ENCODE results near the gene NAV2.

NAV2 gene

DNA sequence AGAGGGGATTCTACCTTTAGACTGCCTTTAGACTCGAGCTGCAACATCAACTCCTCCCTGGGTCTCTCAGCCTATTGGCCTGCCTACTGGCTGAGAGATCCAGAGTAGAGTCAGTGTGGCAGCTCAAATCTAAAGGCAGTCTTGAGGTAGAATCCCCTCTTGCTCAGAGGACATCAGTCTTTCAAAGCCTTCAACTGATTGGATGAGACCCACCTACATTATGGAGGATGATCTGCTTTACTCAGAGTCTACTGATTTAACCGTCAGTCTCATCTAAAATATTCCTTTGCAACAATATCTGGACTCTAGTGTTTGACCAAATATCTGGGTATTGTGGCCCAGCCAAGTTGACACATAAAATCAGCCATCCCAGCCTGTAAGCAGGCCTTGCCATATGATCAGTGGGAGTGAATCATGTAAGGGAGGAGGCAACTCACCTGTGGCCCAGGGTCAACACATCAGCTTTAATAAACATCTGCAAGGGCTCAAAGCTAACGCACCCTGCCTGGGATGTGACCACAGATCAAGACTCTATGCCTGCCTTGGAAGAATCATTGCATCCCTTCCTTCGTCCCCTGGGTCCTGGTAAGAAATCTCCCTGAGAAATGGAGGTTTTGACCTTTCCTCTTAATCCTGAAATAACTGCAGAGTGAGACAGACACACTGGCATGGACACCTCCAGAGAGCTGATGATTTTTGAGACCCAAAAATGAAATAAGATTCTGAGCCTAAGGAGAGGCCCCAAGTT is 249.6 kb downstream of the NAV2 start:
- no peak for DNase-seq

DNA sequence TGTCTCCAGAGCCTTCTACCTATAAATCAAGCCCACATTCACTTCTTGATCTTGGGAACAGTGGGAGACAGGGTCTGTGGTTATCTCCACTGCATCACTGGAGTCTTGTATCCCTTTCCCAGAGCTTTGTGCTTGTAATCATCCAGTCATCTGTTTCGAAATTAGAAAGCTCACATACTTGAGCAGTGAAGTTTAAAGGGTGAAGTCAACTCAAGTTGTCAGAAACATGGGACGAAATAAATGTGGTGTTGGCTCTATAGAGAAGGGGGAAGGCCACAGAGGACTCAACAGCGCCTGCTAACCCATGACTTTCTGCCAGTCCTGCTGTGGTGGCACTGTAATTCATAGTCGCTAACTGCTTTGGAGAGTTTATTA is 250.2 kb downstream of the NAV2 start:
- DNase-seq, result peak; percentile 73

DNA sequence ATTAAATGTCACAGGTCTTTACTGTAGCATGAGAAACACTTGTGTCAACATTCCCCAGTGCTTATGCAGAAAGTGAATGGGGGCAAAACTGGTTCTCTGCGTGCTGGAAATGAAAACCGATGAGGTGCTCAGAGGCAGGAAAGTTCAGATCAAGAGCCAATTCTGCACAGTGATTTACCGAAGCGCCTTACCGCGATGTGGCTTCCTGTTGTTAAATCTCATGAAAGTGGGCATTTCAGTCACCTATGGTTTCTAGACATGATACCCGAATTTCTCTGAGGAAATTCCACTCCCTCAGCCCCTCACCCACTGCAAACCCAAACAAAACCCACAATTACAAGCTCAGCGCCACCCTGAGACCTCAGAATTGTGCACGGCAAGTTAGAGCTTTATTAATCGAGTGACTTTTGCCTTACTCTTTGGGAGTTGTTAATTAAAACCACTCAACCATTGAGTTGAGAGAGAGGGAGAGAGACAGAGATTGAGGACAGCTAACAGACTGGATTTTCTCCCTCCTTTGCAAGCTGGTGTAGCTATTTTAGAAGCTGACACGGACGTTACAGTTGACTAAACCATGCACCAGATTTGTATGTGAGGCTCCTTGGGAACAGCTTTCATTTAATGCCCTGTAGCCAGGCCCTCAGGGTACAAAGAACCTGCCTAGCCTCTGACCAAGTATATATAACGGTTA is 251.2 kb downstream of the NAV2 start:
- DNase-seq, result no peak

DNA sequence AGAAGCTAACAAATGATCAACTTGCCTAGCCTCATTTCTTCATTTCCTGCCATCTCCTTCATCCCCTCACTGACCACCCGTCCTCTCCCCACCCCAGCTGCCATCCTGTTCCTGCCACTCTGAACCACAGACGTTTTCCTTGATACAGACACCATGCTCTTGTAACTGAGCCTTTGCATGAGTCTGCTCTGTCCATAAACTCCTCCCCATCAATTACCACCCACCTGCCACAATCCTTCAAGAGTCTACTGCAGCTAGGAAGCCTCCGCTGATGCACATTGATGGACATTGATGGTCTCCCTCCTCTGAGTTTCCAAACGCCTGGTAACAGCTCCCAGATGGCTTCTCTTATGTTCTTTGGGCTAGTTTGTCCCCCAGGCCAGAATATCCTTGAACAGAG is 253.8 kb downstream of the NAV2 start:
- DNase-seq, result no peak

DNA sequence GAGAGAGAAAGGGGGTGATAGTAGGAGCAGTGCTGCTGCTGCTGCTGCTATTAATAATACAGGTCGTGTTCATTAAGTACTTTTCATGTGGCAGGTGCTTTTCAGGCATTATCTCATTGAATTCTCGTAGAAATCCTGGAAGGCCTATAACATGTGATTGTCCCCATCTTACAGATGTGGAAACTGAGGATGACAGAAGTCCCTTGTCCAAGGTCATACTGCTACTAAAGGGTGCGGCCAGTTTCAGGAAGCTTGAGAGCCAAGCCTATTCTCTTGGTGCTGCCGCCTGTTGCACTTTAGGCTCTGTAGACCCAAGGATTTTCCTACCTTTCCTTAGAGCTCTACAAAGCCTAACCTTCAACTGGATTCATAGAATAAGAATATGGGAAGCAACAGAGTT is 254.3 kb downstream of the NAV2 start:
- DNase-seq, result no peak

DNA sequence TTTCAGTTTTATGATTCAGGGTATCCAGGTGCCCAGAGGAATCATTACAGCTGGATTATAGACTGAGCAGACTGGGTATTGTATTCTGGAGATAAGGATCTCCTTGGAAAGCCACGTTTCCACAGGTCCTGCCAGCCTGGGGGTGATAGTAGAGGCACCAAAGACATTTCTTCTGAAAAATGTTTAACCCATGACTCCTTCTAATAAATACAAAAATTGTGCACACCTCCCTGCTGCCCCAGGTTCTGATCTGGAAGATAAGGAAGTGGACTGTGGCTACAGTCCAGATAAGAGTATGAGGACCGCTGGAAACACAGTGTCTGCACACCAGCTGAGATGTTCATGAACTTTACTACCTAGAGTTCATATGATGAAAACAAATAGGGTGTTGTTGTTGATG is 255.2 kb downstream of the NAV2 start:
- DNase-seq, result no peak

DNA sequence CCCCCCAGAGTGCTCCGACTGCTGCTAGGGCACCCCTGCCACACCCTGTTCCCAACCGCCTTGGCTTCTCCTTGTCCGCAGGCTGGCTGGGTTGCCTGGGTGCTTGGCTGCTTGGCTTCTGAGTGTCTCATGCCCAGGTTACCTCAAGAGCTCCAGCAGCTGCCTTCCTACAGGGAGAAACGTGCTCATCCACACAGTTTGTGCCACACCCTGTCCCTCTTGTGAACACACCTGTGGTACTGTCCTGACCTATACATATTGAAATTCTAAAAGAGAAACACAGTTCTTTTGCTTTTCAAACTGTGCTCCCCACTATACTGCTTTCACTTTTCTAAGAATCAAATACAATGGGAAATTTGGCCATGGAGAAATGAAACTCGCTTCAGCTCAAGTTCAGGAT is 256.2 kb downstream of the NAV2 start:
- no peak for DNase-seq

DNA sequence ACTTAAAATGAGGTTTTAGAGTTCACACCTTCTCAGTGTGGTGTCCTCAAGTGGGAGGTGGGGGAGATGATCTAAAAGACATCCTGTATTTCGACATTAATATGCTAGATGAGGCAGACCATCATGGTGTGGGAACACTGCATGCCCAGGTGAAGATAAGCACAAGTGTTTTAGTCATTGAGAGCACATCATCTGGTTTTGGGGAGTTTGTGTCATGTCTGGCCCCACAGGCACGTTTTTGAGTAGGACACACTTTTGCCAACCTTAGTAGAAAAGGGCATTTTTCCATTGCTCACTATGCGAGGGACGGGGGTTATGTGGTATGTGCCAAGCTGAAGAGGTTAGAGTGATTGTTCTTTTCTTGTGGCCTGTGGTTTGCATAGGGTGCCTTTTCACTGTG is 258.3 kb downstream of the NAV2 start:
- no peak for DNase-seq

DNA sequence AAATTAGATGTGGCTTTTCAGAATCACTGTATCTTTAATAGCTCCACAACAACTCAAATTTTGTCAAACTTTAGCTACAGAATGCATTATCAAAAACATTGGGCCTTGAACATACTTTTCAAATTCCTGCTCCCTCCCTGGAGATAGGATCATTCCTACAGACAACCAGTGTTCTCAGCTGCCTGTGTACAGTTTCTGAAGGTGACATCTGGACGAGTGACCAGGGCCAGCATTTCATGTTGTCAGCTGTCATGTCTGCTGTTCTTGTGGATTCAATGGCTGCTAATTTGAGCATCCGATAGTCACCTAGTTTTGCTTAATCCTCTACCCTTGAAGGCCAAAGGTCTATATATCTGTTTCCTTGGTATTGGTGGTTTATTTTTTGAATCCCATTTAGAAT is 259.5 kb downstream of the NAV2 start:
- no peak for DNase-seq

DNA sequence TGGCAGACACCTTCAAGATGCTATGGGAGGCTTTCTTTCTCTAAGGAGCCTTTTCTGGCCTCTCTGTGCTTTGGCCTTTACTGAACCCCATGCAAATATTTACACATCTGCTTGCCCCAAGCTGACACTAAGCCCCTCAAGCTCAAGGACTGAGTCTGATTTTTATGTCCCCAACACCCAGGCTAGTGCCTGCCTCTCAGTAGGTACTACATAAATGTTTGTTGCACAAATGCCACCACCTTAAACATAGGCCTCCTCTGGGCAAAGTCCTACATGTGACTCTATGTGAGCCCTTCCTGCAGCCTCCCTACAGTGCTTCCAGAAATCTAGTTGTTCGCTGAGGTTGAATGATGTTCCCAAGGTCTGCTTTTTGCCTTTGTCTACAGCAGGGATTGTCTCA is 260.0 kb downstream of the NAV2 start:
- no peak for DNase-seq

DNA sequence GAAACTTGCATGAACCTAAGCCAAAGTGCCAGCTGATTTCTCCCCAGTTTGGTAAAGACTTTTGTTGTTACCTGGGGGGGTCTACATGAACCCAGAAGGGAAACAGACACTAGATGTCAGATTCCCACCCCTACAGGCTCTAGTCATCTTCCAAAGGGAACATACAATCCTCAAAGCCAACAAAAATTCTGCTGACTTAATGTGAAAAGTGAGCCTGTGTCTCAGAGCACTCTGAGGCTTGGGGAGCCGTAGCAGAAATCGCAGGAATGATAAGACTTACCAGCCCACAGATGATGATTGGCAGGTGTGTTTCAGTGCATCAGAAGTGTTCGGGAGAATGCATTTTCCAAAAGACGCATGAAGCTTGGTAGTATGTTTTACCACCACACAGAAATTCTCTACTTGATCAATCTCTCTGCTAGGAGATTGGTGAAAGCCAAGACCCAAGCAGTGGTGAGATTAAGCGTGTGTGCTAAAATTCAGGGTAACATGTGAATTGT is 260.5 kb downstream of the NAV2 start:
- DNase-seq, result no peak

DNA sequence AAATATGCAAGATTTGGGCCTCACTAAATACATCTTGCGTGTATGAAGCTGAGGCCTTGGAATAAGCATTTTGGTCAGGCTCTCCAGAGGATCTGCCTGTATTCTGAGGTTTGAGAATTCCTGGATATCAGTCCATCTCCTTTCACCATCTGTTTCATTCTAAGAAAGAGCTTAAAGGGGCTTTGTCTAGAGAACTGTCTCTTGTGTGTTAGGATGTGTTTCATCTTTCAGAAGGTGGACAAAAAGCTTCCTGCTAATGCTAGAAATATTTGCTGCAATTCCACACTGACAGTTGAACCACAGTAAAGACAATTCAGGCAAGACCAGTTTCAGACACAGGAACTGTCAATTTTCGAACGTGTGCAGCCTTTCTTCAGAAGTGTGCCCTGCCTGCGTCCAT is 262.2 kb downstream of the NAV2 start:
- DNase-seq, result no peak

DNA sequence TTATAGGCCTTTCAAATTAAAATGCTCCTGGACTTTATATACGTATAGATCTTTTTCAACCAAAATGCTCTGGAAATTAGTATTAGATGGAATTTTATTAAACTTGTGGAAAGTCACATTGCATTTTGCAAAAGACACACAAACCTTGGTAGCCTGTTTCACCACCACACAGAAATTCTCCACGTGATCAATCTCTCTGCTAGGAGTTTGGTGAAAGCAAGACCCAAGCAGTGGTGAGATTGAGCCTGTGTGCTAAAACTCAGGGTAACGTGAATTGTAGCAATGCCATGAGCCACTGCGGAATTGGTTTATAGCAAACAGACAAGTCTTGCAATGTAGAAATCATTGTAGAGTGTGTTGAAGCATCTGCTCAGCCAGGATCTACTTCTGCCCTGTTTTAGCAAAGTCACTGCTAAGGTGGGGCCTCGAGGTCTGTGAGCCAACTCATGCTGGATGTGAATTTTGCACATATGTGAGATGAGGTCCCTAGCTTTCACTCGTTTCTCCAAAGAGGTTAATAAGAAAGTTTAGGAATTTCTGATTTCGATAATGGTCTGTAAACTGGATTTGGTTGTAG is 262.9 kb downstream of the NAV2 start:
- DNase-seq, result no peak

DNA sequence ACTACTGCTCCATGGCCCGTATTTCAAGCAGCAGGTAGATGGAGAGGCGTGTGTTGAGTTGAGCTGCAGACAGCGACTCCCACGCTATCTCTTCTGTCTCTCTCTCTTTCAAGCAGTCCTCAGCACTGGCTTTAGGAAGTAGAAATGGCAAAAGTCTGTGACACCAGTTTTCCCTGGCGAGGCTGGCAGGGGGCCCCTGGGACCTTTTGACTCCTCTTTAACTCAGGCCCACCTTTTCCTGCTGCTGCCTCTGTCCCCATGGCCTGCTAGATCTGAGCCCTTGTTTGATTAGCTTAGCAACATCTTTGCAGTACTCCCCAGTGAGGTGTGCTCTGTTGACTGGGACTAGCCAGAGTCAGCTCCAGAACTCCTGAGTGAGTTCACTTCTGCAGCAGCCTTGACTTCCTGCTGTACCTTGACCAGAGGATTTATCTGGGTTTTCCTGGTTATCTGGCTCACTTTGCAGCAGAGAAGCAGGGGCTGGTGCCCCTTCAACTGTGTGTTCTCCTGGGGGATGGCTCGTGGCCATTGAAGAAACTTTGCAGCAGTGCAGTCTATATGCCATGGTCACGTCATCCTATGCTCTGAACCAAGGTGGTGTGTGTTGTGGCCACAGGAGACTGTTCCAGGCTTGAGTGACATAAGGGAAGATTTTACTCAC is 263.8 kb downstream of the NAV2 start:
- DNase-seq, result no peak

DNA sequence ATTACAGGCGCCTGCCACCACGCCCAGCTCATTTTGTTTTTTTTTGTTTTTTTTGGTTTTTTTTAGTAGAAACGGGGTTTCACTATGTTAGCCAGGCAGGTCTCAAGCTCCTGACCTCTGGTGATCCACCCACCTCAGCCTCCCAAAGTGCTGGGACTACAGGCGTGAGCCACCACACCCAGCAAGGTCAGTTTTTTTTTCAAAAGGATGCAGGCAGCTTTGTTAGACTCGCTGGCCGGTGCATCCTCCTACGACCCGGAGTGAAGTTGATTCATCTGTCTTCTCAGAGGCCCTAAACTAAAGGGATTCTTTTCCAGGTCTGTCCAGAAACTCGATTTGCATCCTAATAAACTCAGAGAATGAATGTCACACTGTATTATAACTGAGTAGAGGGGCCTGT is 265.3 kb downstream of the NAV2 start:
- DNase-seq, result no peak

DNA sequence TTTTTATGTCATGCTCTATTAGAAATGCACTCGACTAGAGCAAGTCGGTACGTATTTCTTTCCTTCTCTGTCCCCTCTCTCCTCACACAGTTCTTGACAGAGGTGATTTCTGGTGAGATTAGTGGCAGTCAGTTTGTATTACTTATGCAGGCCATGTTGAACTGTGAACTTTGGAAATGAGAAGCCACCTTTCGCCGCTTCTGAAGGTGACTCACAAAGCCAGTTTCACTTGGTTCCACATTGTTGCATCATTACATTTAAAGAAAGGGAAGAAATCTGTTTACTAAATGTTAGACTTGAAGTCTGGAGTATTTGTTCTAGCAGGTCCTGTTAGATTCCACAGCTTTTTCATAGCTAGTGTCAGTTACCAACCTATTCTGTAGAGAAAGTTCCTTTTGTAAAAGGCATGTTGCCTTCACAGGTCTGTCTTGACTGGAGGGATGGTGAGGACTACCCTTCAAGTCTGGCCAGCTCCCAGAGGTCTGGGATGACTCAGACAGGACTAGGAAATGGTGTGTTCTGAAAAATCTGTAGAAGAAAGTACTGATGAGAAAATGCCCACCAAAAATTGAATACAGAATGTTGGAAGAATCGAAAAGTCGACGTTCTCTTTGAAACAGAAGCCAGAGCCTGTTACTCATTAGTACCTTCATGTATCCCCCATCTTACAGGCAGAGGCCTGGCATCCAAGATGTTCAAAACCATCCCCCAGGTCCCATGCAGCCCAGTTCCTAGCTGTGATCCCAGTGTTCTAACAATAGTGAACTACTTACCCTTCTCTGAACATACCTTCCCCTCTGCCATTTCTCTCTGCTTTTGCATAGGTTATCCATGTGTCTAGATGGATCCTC is 266.3 kb downstream of the NAV2 start:
- peak; percentile 59 for DNase-seq

DNA sequence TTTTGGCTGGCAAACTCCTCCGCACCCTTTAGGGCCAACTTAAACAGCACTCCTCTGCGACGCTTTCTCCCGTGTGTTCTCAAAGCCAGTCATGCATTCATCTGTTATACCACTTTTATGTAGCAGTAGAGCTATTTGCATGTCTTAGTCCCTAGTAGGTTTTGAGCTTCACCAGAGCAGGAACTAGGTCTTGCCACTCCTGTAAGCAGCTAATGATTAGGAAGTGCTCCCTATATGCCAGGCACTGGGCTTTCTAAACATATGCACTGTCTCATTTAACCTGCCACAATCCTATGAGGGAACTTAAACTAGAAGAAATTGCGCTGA is 266.8 kb downstream of the NAV2 start:
- no peak for DNase-seq

DNA sequence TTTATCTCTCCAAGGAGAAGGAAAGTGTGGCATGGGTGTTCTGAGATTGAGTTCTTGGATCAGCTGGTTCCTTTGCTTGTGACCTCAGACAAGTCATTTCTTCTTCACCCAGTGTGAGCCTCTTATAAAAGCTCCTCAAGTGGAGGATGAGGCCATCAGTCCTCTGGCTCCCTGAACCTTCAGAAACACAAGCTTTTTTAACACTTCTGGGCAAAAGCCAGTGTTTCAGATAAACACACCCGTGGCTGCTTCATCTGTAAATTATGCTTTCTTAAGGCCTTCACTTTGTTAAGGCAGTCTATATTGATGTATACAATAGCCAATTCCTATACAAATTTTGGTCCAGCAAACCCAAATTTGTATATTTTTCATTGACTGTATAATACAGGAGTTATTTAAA is 267.8 kb downstream of the NAV2 start:
- no peak for DNase-seq

DNA sequence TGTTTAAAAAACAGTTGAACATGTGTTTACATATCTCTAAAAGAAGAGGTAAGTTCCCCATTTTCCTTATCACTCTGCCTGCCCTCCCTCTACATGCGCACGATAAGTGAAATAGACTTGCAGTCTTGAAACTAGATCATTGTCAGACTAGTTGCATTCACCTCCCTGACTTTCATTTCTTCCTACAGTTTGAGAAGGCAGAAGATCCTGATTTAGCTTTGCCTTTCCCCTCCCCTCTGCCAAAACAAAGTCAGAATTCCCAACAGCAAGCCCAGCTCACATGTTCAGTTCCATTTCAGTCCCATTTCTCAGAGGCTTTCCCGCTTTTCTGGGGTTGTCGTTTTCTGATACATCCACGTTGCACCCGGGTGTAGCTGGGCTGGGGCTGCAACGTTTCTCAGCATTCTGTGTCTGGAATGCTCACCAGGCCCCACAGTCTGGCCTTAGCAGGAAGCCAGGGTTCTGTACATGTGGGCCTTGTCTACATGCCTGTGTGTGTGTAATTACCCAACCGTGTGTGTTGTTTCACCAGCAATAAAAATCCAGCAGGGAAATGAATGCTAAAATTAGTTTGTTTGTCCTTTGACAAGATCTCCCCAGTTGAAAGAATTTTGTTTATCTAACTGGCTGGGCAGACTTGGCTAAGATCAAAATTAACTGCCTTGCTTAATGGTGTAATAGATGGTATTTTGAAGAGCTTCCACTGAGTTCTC is 268.5 kb downstream of the NAV2 start:
- DNase-seq, result no peak

DNA sequence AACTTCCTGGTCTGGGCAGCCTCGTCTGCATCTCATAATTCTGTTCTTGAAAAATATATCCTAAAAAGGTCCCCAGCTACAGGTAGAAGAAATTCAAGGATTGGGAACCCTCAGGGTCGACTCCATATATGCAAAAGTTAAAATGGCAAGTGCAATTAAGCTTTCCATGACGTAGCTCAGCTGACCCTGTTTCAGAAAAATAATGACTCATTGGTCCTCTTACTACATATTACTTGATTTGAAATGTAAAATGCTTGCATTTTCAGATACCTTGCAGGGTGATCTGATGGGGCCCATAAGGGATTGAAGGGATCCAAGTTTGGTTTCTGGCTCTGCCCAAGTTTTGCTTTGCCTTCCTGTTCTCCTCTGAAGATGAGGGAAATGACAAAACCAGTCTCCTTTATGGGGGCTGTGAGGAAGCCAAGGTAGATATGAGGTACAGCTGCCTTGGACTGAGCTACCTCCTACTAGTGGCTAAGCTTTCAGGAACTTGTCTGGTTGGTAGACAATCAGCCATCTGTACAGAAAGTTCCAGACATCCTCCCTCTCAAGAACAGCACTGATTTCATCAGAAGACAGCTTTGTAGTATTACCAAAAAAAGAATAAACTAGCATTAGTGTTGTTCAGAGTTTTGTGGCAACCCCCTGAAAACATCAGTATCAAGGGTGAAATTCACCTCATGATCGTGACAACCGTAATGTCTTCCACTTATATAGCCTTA is 270.3 kb downstream of the NAV2 start:
- no peak for DNase-seq

DNA sequence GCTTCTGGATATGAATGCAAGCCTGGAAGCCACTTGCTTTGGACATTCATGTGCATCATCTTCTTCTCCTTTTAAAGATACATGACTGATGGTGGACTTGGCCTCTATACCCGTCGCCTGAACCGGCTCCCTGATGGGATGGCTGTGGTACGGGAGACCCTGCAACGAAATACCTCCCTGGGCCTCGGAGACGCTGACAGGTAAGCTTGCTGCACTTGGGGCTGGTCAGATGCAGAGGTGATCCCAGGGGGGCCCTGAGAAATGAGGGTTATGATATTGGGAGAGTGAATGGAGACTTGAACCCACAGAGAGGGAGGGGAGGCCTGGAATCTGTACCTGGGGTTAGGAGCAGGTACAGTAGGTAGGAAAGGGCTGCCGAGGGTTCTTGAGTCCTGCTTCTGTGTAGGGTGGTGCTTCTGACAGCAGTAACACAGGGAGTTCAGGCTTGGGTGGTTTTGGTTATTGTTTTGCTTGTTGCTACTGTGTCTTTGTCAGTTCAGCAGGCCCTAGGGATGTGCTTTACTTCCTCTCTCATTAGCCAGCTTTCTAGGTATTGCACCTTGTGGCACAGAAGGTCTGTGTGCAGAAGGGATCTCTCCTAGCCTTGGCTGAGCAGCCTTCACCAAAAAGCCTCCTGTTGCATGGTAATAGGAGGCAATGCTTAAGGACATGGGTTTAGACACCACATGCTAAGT is 271.6 kb downstream of the NAV2 start:
- DNase-seq, result no peak

Data from NCI-H226 (cell line).